ENCODE results near the gene SCN3B. TPM values are rescaled to one million over a fixed set of nuclear protein-coding genes. Genes with fewer than 3 reads are reported as not detected.
A peak's percentile ranks its signal among the peaks of the same experiment; 100 is the strongest.

The SCN3B gene
- total and polyA plus RNA-seq, 2 of the 13 experiments (the other 11 are each of a cell fraction or from before 2014, with no cell fraction given), result 0.07 to 0.11 TPM

GRCh38 chr11:123581651-123582399, 72.6 kb downstream of the SCN3B start:
- no TSS peak for BruUV-seq (replicated peaks)
- Histone ChIP-seq H3K27ac (ENCODE audit: extremely low read length, insufficient read depth, low read length) (no peak overlapping the region), H3K9ac (ENCODE audit: insufficient read depth, low read depth, low read length) (no peak overlapping the region), H3K4me1 (ENCODE audit: insufficient read depth, low read length) (no peaks in the 10 kb centered on the region), H3K4me2 (ENCODE audit: low read depth, low read length) (no peak overlapping the region), H2AFZ (ENCODE audit: low read length) (no peak overlapping the region), H3K9me3 (ENCODE audit: low read length) (no peaks in the 10 kb centered on the region), H3K79me2 (ENCODE audit: insufficient read depth, low read length) (no peaks in the 10 kb centered on the region), H4K20me1 (ENCODE audit: insufficient read depth, low read length) (no peaks in the 10 kb centered on the region), H3K36me3 (replicated peaks in 1 of 2; ENCODE audit: control insufficient read depth in 1 of 2, insufficient read depth in 2 of 2, low read length in 2 of 2) (no peaks in the 10 kb centered on the region), H3K4me3 (replicated peaks in 1 of 3; ENCODE audit: insufficient read depth in 1 of 3, low read depth in 2 of 3, low read length in 3 of 3) (no peak overlapping the region), H3K27me3 (ENCODE audit: control insufficient read depth in 1 of 2, insufficient read depth in 2 of 2, low read length in 2 of 2) (peaks cover 1 to 16% of the 10 kb centered on the region in 2 experiments; a peak in 4 of 5 replicates)
- POLR2A ChIA-PET, result no interaction called here
- in situ Hi-C loops (cut with HindIII; ENCODE audit: extremely low pct_ligation_motif_present, low pct_unique_long_range_greater_than_20kb) (no loop called here), intact Hi-C loops (cut with micrococcal nuclease; ENCODE audit: unreplicated experiment) (loop anchor here (10.0 kb wide), 1 partner anchor 63 kb away; no protein-coding TSS in a partner anchor)
- CTCF ChIA-PET (ENCODE audit: low intra/inter-chr PET ratio, low total read pairs), result interaction anchor here (1.7 kb wide), 1 partner anchor 125 kb away, joined by 9 read pairs; no protein-coding TSS in a partner anchor
- FAIRE-seq, result no peak
- ATAC-seq, result no peak
- TF ChIP-seq ZMAT3 (CRISPR knock-in tag; conservative IDR thresholded peaks at IDR 0.05), result no peak
- 53% methylated on average over 14 of the region's 22 CpGs for WGBS (ENCODE audit: low lambda C conversion rate)
- no peak for DNase-seq (ENCODE audit: low spot score)

- no peak overlapping the region for H3K4me2 ChIP-seq (ENCODE audit: low read depth, low read length)
- H3K27me3 ChIP-seq (ENCODE audit: control insufficient read depth in 1 of 2, insufficient read depth in 2 of 2, low read length in 2 of 2), result peaks cover 1 to 21% of the 10 kb centered on the region in 2 experiments
- peak; percentile 90 for ATAC-seq
- BruUV-seq (replicated peaks), result no TSS peak
- in situ Hi-C loops (cut with HindIII; ENCODE audit: extremely low pct_ligation_motif_present, low pct_unique_long_range_greater_than_20kb) (no loop called here), intact Hi-C loops (cut with micrococcal nuclease; ENCODE audit: unreplicated experiment) (loop anchor here (1.0 to 10.0 kb wide), 2 partner anchors 64 to 127 kb away; no protein-coding TSS in a partner anchor)
- no peaks in the 10 kb centered on the region for H3K79me2 ChIP-seq (ENCODE audit: insufficient read depth, low read length)
- no peaks in the 10 kb centered on the region for H3K4me1 ChIP-seq (ENCODE audit: insufficient read depth, low read length)
- H3K9ac ChIP-seq (ENCODE audit: insufficient read depth, low read depth, low read length), result no peak overlapping the region
- H3K9me3 ChIP-seq (ENCODE audit: low read length), result no peaks in the 10 kb centered on the region
- H4K20me1 ChIP-seq (ENCODE audit: insufficient read depth, low read length), result no peaks in the 10 kb centered on the region
- CTCF ChIA-PET (ENCODE audit: low intra/inter-chr PET ratio, low total read pairs), result interaction anchor here (1.1 to 1.7 kb wide), 2 partner anchors 127 to 130 kb away, joined by 4 to 9 read pairs; no protein-coding TSS in a partner anchor
- no peak for FAIRE-seq
- POLR2A ChIA-PET, result interaction anchor here (0.7 kb wide), 1 partner anchor 155 kb away, joined by 3 read pairs; no protein-coding TSS in a partner anchor
- H3K4me3 ChIP-seq (replicated peaks in 1 of 3; ENCODE audit: insufficient read depth in 1 of 3, low read depth in 2 of 3, low read length in 3 of 3), result no peak overlapping the region
- peak; percentile 33 for DNase-seq (ENCODE audit: low spot score)
- WGBS (ENCODE audit: low lambda C conversion rate), result 1% methylated on average over 17 of the region's 25 CpGs
- no peak overlapping the region for H3K27ac ChIP-seq (ENCODE audit: extremely low read length, insufficient read depth, low read length)
- H3K36me3 ChIP-seq (replicated peaks in 1 of 2; ENCODE audit: control insufficient read depth in 1 of 2, insufficient read depth in 2 of 2, low read length in 2 of 2), result no peaks in the 10 kb centered on the region
- H2AFZ ChIP-seq (ENCODE audit: low read length), result no peak overlapping the region
- TF ChIP-seq TBX2 (CRISPR knock-in tag; IDR thresholded peaks at IDR 0.05; ENCODE audit: borderline replicate concordance) (no peak), KAT8 (CRISPR knock-in tag; IDR thresholded peaks at IDR 0.05) (no peak), GABPB1 (CRISPR knock-in tag; IDR thresholded peaks at IDR 0.05) (peak; percentile 74), ZNF672 (CRISPR knock-in tag; IDR thresholded peaks at IDR 0.05) (no peak), ZNF709 (CRISPR knock-in tag; IDR thresholded peaks at IDR 0.05) (no peak), ZNF280D (CRISPR knock-in tag; IDR thresholded peaks at IDR 0.05) (peak; percentile 41; the same call in 1 of the 2 replicates), ZGPAT (CRISPR knock-in tag; IDR thresholded peaks at IDR 0.05) (0 out of 2 replicates have a peak, but pooled peaks have one; percentile 20), TEAD3 (CRISPR knock-in tag; optimal IDR thresholded peaks at IDR 0.05; ENCODE audit: borderline replicate concordance) (peak; percentile 57), MAX (IDR thresholded peaks at IDR 0.05) (peak; percentile 50; the same call in 1 of the 2 replicates), FOSL2 (CRISPR knock-in tag; IDR thresholded peaks at IDR 0.05) (peak; percentile 20; the same call in 1 of the 2 replicates)
These were observed 73.7 kb downstream of the SCN3B start for GRCh38 chr11:123580557-123581275.
